Measurements from ENCODE around the gene DNAH2.

Gene DNAH2

DNA sequence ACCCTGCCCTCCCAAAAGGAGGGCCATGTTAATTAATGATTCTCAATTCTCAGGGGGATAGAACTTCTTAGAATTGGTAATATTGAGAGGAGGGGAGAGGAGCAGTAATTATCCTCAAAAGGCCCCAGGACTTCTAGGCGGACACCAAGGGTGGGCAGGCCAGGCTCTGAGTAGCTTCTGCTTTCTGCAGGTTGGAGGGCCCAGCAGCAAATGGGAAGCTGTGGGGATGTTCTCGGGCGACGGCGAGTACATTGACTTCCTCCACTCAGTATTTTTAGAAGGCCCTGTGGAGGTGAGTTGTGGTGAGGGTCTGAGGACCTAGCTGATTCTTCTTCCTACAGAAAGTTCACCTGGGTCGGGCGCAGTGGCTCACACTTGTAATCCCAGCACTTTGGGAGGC, 57.5 kb downstream of the DNAH2 start:
- TF ChIP-seq, protein P1, sequence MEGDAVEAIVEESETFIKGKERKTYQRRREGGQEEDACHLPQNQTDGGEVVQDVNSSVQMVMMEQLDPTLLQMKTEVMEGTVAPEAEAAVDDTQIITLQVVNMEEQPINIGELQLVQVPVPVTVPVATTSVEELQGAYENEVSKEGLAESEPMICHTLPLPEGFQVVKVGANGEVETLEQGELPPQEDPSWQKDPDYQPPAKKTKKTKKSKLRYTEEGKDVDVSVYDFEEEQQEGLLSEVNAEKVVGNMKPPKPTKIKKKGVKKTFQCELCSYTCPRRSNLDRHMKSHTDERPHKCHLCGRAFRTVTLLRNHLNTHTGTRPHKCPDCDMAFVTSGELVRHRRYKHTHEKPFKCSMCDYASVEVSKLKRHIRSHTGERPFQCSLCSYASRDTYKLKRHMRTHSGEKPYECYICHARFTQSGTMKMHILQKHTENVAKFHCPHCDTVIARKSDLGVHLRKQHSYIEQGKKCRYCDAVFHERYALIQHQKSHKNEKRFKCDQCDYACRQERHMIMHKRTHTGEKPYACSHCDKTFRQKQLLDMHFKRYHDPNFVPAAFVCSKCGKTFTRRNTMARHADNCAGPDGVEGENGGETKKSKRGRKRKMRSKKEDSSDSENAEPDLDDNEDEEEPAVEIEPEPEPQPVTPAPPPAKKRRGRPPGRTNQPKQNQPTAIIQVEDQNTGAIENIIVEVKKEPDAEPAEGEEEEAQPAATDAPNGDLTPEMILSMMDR (IDR thresholded peaks at IDR 0.05; ENCODE audit: low read depth, low read length), result no peak
- H3K4me3 ChIP-seq (ENCODE audit: low read depth, low read length), result no peak overlapping the region

DNA sequence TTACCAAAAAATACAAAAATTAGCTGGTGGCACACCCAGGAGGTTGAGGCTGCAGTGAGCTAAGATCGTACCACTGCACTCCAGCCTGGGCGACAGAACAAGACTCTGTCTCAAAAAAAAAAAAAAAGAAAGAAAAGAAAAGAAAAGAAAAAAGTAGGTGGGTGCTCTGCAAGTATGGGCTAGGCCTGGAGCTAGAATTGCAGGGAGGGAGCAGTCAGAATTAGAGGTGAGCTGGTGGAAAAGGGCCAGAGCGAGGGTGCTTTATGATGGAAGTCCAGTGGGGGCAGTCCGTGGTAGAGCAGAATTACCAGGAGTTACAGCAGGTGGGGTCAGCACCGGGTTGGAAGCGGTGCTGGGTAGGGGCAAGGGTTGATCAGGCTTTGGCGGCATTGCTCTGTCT, 59.5 kb downstream of the DNAH2 start:
- TF ChIP-seq, protein P1 (IDR thresholded peaks at IDR 0.05; ENCODE audit: low read depth, low read length), result no peak
- no peak overlapping the region for H3K4me3 ChIP-seq (ENCODE audit: low read depth, low read length)

DNA sequence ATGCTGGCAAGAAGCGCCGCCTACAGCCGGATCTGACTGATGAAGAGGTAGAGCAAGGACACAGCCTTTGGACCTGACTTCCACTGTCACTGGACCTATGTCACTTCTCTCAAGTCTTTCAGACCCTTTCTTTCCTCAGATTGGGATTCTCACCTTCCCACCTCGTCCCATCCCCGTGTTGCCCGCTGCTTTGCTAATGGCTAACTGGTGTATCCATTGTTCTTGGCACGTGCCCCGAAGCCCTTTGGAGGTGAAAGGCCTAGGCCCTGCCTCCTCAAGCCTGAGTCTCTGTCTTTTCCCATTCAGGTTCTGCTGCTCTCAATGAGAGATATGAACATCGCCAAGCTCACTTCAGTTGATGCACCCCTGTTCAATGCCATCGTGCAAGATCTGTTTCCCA, 63.2 kb downstream of the DNAH2 start:
- TF ChIP-seq, protein P1 (IDR thresholded peaks at IDR 0.05; ENCODE audit: low read depth, low read length), result no peak
- no peak overlapping the region for H3K4me3 ChIP-seq (ENCODE audit: low read depth, low read length)

DNA sequence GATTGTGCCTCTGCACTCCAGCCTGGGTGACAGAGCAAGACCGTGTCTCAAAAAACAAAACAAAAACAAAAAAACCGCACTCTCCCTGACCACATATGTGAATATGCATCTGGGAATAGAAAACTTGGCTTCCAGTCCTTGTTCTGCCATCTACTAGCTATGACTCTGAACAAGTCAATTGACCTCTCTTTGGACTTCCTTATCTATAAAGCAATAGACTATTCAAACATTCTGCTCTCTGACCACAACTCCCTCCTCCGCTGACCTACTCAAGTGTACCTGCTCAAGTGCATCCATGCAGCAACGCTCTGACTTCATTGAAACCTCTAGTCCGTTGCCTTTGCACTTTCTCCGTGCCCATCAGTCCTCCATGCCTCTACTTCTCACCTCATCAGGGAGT, 63.9 kb downstream of the DNAH2 start:
- no peak overlapping the region for H3K4me3 ChIP-seq (ENCODE audit: low read depth, low read length)
- TF ChIP-seq, protein P1 (IDR thresholded peaks at IDR 0.05; ENCODE audit: low read depth, low read length), result no peak

DNA sequence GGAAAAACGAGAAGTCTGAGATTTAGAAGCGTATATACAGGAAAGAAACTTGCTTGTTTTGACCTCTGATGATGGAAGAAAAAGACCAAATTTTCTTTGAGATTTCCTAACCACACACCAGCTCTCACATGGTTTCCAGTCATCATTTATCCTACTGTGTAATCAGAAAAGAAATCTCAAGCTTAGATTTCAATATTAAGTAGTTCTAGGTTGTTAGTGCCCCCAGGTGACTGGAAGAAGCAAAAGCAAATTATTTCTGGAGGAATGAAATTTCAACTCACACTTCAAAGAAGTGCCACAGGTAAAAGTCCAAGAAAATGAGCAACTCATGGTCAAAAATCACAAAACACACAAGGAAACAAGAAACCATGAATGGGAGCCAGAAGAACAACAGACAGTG, 64.7 kb downstream of the DNAH2 start:
- H3K4me3 ChIP-seq (ENCODE audit: low read depth, low read length), result no peak overlapping the region
- TF ChIP-seq, protein P1 (IDR thresholded peaks at IDR 0.05; ENCODE audit: low read depth, low read length), result peak; percentile 11; the same call in 1 of the 2 replicates

DNA sequence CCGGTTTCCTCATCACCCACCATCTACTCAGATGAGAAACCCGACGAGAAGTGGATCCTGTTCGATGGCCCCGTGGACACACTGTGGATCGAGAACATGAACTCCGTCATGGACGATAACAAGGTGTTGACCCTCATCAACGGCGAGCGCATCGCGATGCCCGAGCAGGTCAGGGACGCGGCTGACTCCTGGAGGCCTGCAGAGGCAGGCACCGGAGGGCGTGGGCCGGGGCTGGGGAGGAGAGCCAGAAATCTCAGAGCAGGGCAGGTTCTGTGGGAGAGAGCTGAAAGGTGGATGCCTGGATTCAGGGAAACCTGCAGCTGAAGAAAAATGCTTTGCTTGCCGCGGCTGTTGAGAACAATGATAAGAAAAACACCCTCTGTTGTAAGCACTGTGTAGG, 69.3 kb downstream of the DNAH2 start:
- TF ChIP-seq, protein P1 (IDR thresholded peaks at IDR 0.05; ENCODE audit: low read depth, low read length), result no peak
- no peak overlapping the region for H3K4me3 ChIP-seq (ENCODE audit: low read depth, low read length)

DNA sequence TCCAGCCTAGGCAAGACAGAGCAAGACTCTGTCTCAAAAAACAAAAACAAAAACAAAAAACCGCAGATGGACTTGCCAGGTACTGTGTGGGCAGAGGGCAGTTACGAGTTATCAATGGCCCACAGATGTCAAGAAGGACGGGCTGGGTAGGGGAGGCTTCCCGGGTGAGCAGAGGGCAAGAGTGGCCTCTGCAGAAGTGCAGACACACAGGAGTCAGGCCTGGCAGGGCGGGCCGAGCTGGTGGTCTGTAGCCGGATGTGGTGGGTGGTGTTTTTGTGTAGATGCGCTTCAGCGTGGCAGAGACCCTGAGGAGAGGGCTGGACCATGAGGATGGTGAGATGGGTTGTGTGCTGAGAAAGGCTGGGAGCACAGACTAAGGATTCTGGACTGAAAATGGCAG, 71.6 kb downstream of the DNAH2 start:
- TF ChIP-seq, protein P1 (IDR thresholded peaks at IDR 0.05; ENCODE audit: low read depth, low read length), result no peak
- no peak overlapping the region for H3K4me3 ChIP-seq (ENCODE audit: low read depth, low read length)
